NOMO-1 treated with DMSO at 0.1 percent for 48 hours (cell line): ENCODE results near the gene PIP4K2B.

Experiments used
- DNase-seq: peaks from one replicate; lab custom pipeline; 2025; ENCODE audit not compliant: unreplicated experiment; lab: John Stamatoyannopoulos, UW

The PIP4K2B gene

DNA sequence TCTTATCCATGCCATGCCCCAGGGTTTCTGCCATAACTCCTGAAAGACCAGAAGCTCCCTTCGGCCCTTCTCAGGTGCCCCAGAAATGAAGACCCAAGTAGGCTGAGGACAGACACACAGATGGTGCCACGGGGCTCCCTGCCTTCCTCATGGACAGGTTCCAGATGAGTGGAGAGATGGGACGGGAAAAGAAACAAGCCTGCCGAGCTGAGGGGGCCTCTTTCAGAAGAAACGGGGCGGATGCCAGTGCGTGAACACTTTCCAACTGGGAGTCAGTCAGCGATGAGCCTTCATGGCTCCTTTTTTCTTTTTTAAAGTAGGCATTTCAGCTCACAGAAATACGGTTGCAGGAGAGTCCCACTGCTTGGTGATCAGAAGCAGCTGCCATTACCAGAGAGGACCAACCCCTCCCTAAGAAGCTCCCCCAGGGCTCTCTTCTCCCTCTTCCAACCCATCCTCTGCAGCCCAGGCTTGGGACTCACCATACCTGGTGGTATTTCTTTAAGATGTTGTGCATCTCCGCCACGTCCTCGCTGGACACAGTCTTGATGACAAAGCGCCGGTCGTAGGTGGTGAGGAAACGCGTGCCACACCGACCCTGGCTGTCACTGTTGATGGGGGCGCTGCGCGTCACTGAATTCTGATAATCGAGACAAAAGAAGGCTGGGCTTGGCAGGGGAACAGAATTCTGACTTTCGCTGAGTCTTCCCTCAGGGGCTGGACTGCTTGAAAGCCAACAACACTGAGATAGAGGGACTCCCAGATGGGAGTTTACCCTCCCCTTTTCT, 19.2 kb downstream of the PIP4K2B start:
- DNase-seq: no peak

DNA sequence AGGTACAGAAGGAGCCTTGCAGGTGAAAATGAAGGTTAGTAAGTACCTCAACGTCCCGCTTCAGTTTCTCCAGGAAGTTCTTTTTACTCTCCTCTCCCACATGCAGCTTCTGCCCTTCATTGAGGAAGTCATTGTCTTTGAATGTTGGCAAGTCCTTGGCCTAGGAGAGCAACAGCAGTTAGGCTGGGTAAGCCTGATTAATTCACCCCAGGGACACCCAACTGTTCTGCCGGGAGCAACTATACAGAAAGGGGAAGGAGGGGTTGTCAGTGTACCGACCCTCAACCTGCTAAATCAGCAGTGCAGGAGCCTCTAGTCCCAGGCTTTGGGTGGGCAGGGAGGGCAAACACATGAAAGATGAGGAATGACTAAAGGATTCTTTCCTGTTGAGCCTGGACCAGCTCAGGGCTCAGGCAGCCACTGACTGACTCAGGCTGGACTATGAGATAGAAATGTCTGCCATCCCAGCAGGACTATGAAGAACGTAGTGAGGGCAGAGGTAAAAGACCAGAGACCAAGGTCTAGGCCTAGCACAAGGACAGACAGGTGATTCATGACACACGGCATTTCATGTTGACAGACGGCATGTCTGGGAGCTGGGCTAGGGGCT, 21.6 kb downstream of the PIP4K2B start:
- no peak for DNase-seq

DNA sequence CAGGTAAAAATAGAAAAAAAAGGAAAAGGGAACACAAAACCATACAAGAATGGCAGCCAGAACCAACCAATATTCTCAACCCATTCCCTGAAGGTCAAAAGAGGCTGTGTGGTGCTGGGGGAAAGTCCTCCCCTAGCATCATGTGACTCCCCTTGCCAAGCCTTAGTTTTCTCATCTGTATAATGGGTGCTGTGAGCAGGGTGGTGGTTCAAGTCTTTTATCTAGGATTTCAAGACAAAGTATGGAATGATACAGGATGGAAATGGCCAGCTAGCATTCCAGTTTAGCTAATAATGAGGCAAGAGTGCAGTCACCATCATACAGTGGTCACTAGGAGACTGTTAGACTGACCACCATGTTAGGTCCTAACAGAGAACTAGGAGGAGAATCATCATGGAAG, 26.1 kb downstream of the PIP4K2B start:
- DNase-seq: no peak

DNA sequence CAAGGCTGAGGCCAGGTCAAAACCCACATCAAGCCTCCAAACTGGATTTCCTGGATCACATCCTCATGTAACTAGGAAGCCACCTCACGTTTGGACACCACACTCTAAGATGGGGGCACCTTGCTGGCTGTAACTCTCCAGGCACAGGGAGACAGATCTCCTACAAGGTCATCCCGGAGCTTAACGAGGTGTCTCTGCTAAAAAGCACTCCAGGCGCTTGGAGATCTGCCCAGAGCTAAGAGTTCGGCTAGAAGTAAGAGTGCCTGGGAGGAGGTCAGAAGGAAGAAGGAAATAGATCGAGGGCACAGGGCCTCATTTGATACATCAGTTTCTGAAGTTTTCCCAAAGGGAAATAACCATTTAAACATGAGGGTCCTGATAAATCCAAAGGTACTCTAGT, 30.9 kb downstream of the PIP4K2B start:
- no peak for DNase-seq

DNA sequence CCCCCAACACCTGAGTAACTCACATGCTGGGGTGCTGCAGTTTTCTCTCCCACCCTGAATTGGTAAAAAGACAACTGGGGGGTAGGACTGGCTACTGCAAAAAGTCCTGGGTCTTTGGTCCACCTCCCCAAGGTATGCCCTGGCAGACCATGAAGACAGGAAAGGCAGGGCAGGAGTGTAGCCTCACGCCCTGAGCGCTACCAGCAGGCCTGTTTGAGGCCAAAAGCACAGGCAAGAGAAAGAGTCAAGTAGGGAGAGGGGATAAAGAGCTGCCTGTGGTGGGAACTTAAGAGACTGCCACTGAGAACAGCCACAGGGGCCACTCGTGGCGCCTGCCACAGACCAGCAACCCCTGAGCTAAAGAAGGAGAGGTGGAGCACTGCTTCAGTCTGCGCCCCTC, 33.0 kb downstream of the PIP4K2B start:
- no peak for DNase-seq

DNA sequence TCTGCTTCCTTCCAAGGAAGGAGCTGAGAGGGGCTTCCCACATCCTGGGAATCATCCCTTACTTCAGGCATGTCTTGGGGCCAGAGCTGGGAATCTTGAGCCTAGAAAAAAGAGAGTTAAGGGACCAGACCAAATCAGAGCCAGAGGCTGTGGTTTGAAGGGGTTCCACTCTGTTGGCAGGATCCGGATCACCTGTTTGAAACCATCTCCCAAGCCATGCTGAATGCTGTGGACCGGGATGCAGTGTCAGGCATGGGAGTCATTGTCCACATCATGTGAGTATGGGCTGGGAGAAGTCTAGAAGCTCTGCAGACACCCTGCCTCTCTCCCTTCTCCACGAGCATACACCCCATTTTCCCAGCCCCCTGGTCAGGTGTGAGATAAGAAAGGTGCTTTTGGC, 37.1 kb downstream of the PIP4K2B start:
- no peak for DNase-seq

DNA sequence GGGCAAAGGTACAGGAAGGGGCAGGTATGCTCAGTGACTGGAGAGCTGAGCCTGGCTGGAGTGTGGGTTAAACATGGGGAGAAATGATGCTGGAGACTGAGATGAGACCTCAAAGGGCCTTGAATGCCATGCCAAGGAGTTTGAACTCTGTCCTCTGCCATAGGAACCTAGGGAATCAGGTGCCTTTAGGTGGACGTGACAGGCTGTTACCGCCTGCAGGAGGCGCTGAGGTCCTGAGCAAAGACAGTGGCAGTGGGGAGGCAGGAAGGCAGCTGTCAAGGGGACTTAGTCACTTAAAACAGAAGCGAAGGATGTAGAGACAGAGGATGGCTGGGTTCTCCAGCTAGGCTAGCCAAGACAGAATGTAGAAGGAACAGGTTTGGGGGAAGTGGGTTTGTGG, 37.7 kb downstream of the PIP4K2B start:
- peak; percentile 9 for DNase-seq

DNA sequence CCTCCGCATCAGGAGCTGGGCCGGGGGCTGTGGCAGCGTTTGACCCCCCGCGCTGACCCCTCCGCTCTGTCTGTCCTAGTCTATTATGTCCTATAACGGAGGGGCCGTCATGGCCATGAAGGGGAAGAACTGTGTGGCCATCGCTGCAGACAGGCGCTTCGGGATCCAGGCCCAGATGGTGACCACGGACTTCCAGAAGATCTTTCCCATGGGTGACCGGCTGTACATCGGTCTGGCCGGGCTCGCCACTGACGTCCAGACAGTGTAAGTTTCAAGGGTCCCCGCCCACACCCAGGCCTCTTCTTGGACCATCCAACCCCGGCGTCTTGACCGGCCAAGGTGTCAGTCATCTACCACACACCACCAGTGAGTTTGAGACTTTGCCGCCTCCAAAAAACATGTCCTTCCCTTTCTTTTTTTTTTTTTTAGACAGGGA, 46.3 kb downstream of the PIP4K2B start:
- no peak for DNase-seq

DNA sequence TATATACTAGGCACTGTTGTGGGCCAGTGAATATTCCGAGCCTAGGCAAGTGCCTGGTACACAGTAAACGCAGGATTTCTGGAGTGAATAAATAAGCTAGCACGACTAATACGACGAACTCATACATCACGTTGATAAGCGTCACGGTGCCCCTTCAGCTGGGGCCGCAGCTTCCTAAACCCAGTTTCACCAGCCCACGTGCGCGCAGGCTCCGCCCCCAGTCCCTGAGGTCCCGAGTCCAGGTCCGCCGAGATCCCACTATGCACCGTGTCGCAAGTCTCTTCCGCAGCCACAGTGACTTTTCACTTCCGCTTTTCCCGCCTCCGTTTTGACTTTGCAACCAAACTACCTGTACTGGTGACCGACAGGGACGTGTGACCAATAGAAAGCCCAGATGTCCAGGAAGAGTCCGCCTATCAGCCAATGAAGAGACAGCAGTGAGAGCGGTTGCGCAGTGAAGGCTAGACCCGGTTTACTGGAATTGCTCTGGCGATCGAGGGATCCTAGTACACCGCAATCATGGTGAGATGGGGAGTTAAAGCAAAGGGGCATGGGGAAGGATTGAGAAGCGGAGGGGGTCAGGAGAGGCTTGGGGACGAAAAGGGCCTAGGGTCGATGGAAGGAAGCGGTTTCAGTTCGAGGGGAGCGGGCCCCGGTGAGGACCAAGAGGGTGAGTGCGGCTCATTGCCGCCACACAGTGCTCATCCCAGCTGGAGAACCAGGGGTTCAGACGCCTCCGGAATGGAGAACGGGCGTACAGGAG, 46.9 kb downstream of the PIP4K2B start, which contains the start of gene PSMB3:
TSS of gene PSMB3 (plus strand) at position 434 of the 763 bp plus-strand sequence. CDS start at position 520, 86 bp downstream.
- peak; percentile 100 for DNase-seq

DNA sequence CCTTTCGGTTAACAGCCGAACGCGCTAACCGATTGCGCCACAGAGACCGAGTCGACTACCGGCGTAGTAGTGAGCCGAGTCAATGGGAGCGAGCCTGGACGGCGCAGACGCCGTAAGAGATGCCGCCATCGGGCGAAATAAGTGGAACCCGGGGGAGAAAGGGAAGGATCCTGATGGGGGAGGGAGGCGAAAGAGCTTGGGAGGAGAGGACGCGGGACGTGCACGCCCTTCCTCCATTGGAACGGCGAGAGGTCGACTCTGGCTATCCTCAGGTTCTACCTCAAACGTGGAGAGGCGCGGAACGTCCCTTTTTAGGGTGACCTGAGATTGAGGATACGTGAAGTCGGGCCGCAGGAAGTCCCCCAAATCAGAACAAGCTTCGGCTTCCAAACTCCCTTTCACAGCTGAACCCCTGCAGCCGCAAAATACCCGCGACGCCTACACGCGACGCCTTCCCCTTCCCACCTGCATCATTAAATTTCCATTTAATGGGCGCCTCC, 47.5 kb downstream of the PIP4K2B start:
- DNase-seq: peak; percentile 54

DNA sequence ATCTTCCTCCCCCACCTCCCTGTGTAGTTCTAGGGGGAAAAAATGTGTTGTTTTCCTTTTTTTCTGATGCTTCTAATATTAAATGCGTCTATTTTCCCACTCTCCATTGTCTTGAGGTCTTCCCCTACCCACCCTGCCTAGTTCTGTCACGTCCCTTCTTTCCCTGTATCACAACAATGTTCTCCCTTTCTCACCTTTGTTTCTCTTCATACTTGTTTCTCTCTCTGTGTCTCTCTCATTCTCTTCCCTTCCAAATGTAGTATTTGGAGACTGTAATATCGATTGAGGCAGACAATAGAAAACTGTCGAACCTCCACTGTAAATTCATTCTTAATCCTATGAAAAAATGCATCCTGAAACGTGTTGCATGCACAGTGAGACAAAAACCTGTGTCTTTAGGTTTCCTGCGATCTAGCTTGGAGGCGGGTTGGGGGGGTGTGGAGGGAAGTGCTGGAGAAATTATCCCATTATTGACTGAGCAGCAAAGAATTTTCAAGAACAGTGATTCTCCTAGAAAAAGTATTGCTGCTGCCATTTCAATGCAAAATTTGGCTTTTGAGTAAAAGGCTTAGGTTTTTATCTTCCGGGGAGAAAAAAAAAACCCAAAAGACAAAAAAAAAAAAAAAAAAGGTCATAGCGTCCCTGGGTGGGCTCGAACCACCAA, 48.1 kb downstream of the PIP4K2B start:
- peak; percentile 11 for DNase-seq

DNA sequence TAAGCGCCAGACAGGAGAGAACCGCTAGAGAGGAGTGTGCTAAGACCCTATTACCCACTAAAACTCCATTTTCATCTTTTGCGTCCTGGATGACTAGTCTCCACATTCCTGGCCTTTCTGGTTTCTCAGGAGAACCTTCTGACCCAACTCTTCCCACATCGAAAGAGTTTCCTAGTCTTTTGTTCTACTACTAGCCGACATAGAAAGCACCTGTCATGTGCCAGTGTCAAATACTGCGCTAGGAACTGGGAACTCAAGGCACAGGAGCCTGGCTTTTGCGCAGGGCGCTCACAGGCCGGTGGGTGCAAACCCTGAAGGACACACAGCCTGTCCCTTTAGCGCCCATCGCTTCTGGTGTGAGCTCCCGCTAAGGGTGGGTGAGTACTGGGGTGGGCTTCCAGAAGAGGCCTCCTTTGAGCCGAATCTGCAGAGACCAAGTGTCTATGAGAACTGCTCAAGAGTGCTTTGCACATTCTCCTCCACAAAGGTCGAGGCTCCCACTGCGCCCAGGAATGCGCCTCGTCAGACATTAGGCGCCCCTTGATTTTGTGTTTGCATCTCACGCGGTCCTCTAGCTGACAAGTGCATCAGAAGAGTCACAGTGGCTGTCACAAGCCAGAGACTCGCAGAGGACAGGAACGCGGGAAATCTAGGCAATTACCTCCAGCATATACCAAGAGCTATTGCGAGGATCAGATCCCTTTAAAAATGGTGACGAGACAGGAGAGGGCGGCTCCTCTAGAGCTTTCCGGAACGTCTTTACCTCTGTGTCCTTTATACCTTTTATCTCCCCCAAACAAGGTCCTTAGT, 48.8 kb downstream of the PIP4K2B start:
- peak; percentile 36 for DNase-seq

DNA sequence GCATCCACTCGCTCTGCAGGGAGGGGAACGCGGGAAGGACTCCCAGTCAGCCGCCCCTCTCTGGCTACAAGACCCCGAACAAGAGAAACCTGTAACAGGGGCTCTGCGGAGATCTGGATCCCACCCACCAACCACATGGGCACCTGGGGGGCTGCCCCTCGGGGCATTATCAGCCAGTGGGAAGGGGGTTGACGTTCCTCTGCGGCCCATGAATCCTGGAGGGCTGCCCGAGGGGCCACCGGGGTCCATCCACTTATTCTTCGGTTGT, 49.4 kb downstream of the PIP4K2B start:
- DNase-seq: no peak

DNA sequence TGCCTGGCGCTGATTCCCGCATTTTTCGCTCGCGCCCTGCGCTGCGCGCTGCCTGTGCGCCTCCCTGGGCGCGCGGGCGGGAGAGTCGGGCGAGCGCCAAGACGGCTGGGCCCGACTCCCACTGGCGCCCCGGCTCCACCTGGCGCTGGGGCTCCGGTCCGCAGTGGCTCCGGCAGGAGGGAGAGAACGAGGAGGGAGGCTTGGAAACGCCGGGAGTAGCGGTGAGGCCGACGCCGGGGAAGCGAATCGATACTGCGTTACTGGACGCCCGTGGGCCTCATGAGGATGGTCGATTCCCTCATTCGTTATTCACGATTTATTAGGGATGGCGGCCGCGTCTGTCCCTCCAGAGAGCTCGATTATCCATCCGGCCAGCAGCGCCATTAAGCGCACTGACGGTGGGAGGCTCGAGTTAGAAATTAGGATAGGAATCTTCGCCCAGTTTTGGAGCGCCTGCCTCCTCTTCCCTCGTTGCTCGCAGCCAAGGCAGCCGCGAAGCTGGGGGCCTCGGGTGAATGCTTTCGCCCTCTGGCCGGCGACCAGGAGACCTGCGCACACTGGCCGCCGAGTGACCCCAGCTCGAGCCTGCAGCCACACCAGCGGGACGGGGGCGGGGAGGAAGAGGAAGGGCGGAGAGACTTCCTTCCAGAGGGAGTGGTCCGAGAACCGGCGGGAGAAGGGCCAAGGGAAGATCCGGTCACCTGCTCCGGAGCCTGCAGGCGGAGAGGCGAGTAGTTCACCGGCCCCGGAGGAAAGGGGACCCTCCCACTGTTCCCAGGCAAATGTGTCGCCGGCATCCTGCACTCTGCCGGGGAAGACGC, 49.9 kb downstream of the PIP4K2B start:
- no peak for DNase-seq

DNA sequence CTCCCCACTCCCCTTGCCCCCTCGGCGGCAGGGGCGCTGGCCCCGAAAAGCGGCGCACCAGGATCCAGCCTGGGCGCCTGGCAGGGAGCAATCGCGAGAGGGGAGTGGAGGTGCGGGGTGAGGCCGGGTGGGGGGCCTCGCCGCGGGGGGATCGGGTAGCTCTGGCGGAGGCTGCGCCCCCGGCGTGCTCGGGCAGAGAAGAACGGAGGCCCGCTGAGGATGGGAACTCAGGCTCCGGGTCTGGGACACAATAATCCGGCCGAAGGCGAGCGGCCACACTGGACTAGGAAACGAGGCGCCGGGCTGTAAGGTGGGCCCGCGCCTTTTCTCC, 50.5 kb downstream of the PIP4K2B start:
- DNase-seq: no peak

DNA sequence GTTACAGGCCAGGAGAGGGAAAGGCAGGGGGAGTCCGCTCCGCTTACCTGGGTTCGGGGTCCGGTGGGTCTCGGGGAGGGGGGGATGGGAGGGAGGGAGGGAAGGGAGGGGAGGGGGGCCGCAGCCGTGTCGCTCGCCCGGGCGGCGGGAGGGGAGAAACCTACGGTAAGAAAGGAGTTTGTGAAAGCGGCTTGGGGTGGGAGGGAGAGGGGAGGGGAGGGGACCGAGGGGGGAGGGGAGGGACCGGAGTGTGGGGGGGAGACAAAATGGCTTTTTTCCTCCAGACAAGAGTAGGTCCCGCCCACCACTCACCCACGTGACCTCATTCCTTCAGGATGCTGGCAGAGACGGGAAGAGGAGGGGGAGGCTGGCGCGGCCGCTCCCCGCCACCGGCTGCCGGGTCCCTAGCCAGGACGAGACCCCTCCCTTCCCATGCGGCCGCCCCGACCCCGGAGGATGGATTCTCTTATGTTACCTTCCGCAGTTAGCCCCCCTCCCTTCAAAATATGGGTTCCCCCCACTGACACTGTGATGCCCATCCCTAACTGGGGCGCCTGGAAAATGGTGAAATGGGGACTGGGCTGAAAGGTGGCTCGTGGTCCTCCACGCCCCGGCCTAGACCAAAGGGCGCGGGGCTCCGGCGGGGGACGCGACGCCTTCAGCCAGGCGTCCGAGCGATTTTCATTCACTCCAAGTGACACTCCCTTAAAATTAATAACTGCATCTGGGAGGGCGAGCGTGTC, 51.0 kb downstream of the PIP4K2B start, which contains the start of gene PCGF2:
TSS of gene PCGF2 (minus strand) at position 188 of the 743 bp plus-strand sequence. CDS start 7,934 bp downstream, outside the sequence.
- no peak for DNase-seq

DNA sequence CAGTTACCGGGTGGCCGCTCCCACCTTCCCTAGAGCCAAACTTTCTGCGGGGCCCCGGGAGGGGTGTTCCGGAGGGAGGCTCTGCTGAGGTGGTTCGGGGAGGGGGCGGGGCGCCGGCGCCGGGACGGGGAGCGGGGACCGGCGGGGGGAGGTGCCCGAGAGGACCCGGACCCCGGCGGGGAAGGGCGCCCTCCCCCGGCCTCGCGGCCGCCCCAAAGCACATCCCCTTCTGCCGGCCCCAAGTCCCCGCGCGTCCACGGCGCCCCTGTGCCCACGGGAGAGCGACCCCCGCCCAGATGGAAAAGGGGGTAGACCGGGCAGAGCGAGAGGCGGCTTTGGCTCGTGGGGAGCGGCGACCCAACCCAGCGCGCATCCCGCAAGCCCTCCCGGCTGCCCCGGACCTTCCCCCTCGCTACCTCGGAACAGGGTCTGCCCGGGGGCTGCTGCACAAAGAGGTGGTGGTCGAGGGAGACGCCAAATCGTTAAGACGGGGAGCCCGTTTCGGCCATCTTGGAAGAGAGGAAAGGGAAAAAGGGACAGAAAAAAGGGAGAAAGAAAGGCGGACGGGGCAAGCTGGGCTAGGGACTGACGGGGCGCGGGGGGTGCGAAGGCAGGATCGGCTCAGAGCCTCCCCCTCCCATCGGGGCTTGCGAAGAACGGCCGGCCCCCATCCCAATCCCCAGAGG, 51.8 kb downstream of the PIP4K2B start:
- no peak for DNase-seq

DNA sequence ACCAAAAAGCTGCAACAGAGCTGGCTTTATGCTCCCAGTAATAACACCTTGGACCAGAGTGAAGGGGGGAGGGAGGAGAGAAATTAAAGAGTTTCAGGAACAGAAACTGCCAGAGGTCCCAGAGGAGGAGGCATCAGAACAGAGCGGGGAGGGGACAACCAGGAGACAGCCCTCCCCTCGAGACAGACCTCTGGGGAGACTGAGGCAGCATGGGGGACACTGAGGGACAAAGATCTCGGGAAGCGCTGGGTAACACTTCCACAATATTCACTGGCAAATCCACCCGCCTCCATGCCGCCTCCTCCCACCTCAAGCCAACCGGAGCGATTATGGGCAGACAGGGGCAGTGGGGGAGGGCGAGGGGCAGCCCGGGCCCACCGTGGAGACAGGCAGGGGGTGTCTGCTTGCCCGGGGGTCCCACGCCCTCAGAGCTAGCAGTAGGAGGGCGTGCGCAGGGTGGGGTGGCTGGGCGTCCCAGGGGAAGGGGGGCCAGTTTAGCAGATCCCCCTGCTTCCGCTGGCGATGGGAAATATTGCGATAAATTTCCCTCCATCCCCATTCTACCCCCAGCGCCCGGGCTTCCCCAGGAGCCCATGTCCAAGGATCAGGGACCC, 52.4 kb downstream of the PIP4K2B start:
- DNase-seq: peak; percentile 13
